ENCODE results near the gene RNF4. TPM values are rescaled to one million over a fixed set of nuclear protein-coding genes. Genes with fewer than 3 reads are reported as not detected.
A peak's percentile ranks its signal among the peaks of the same experiment; 100 is the strongest.

The RNF4 gene
- total RNA-seq, 1 donor from 2014 or later, result 77.2 TPM

DNA sequence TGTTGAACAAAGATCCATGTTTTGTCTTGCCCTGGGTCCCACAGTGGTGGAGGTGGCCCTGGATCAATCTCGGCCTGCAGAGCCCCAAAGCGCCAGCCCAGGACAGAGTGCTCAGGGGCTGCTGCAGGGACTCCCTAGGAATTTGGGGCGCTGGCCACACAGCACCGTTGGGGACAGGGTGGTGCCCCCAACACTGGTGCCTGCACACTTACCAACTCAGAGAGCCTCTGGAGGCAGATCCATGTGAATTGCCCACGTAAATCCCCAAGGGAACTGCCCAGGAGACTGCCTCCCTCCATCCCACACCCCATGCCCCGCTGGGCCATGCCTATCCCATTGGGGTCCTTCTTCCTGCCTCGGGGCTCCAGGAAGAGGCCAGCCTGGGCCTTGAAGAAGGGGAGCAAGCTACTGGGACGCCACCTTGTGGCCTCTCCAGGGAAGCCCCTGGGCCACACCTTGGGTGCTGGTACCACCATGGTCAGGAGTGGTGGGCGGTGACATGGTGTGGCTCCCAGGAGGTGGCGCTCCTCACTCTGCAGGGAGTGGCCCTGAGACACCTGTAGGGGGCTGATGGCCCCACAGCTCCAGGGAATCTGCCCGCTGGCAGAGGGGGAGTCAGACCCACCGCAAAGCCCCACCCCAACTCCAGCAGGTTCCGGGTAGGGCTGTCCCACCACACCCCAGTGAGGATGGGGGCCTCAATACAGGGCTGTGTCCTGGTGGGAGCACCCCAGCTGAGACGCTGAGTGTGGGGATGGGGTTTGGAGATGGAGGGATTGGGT is 27.3 kb upstream of the RNF4 start:
- H3K9me3 Mint-ChIP-seq (ENCODE audit: unreplicated experiment), result no peaks in the 10 kb centered on the region
- peak; percentile 12 for DNase-seq (ENCODE audit: low read depth)
- H3K27ac ChIP-seq (ENCODE audit: low read depth, low read length), result no peak overlapping the region
- H3K27me3 ChIP-seq (ENCODE audit: insufficient read depth, low read length), result no peaks in the 10 kb centered on the region
- H4K20me1 ChIP-seq (ENCODE audit: insufficient read depth, low read length), result no peaks in the 10 kb centered on the region
- H3K4me1 ChIP-seq (ENCODE audit: insufficient read depth, low read length), result no peaks in the 10 kb centered on the region
- peaks cover 28% of the 10 kb centered on the region for H3K27me3 Mint-ChIP-seq (ENCODE audit: low read depth, unreplicated experiment)
- no peaks in the 10 kb centered on the region for H3K4me1 Mint-ChIP-seq (ENCODE audit: low read depth, unreplicated experiment)
- H3K36me3 ChIP-seq (ENCODE audit: insufficient read depth, low read length), result no peaks in the 10 kb centered on the region
- H3K27ac Mint-ChIP-seq (ENCODE audit: unreplicated experiment), result no peak overlapping the region
- H3K4me2 ChIP-seq (ENCODE audit: low read length), result no peak overlapping the region
- no peaks in the 10 kb centered on the region for H3K36me3 Mint-ChIP-seq (ENCODE audit: low read depth, unreplicated experiment)
- no peak overlapping the region for H3K9ac ChIP-seq (ENCODE audit: low read length)
- peak overlapping the region; percentile 34 for H2AFZ ChIP-seq (ENCODE audit: low read depth, low read length)
- no peak for FAIRE-seq
- TF ChIP-seq, protein P1, sequence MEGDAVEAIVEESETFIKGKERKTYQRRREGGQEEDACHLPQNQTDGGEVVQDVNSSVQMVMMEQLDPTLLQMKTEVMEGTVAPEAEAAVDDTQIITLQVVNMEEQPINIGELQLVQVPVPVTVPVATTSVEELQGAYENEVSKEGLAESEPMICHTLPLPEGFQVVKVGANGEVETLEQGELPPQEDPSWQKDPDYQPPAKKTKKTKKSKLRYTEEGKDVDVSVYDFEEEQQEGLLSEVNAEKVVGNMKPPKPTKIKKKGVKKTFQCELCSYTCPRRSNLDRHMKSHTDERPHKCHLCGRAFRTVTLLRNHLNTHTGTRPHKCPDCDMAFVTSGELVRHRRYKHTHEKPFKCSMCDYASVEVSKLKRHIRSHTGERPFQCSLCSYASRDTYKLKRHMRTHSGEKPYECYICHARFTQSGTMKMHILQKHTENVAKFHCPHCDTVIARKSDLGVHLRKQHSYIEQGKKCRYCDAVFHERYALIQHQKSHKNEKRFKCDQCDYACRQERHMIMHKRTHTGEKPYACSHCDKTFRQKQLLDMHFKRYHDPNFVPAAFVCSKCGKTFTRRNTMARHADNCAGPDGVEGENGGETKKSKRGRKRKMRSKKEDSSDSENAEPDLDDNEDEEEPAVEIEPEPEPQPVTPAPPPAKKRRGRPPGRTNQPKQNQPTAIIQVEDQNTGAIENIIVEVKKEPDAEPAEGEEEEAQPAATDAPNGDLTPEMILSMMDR (IDR thresholded peaks at IDR 0.05; ENCODE audit: insufficient read depth, low read depth, low read length), result peak; percentile 44
- TF ChIP-seq EZH2 (IDR thresholded peaks at IDR 0.05; ENCODE audit: insufficient read depth, low read length), result no peak
- no peak overlapping the region for H3K4me3 Mint-ChIP-seq (ENCODE audit: unreplicated experiment)
- H3K4me3 ChIP-seq (ENCODE audit: insufficient read depth, low read depth, low read length), result no peak overlapping the region
- no peaks in the 10 kb centered on the region for H3K79me2 ChIP-seq (ENCODE audit: insufficient read depth, low read length)
- no peaks in the 10 kb centered on the region for H3K9me3 ChIP-seq (ENCODE audit: insufficient read depth, low read depth, low read length)

DNA sequence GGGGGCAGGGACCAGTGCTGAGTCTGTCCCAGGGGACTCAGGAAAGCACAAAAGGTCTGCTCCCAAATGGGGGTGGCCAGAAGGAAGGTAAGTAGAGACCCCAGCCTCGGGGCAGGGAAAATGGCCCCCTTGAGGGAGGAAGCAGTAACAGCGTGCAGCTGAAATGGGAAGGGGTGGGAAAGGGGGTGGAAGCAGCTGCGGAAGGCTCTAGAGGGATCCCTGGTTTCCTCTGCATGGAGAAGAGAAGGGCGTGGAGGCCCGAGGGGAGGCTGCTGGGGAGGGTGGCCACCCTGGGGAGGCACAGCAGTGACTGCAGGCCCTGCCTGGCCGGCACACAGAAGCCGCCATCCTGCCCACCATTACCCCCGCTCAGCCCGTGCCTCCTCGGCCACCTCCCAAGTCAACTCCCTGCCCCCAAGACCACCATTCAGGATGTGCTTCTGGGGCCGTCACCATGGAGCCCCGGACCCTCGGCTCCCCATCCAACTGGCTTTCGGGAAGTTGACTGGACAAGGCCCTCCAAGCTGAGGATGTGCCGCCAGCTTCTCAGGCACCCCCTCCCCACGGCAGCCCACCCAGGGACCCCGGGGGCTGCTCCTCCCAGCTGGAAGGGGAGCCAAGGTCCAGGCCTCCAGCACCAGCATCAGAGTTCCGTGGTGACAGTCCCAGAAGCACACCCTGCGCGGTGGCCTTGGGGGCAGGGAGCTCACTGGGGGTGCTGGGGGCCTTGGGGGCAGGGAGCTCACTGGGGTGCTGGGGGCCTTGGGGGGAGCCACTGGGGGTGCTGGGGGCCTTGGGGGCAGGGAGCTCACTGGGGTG is 26.5 kb upstream of the RNF4 start:
- Mint-ChIP-seq H3K36me3 (ENCODE audit: low read depth, unreplicated experiment) (no peaks in the 10 kb centered on the region), H3K4me1 (ENCODE audit: low read depth, unreplicated experiment) (no peaks in the 10 kb centered on the region), H3K27ac (ENCODE audit: unreplicated experiment) (no peak overlapping the region), H3K4me3 (ENCODE audit: unreplicated experiment) (no peak overlapping the region), H3K27me3 (ENCODE audit: low read depth, unreplicated experiment) (peaks cover 23% of the 10 kb centered on the region), H3K9me3 (ENCODE audit: unreplicated experiment) (no peaks in the 10 kb centered on the region)
- H3K27me3 ChIP-seq (ENCODE audit: insufficient read depth, low read length), result no peaks in the 10 kb centered on the region
- H3K27ac ChIP-seq (ENCODE audit: low read depth, low read length), result no peak overlapping the region
- H3K36me3 ChIP-seq (ENCODE audit: insufficient read depth, low read length), result no peaks in the 10 kb centered on the region
- H3K9me3 ChIP-seq (ENCODE audit: insufficient read depth, low read depth, low read length), result no peaks in the 10 kb centered on the region
- no peak overlapping the region for H3K4me2 ChIP-seq (ENCODE audit: low read length)
- H2AFZ ChIP-seq (ENCODE audit: low read depth, low read length), result no peak overlapping the region
- no peak overlapping the region for H3K9ac ChIP-seq (ENCODE audit: low read length)
- H3K4me3 ChIP-seq (ENCODE audit: insufficient read depth, low read depth, low read length), result no peak overlapping the region
- FAIRE-seq, result no peak
- no peaks in the 10 kb centered on the region for H4K20me1 ChIP-seq (ENCODE audit: insufficient read depth, low read length)
- no peak for DNase-seq (ENCODE audit: low read depth)
- no peaks in the 10 kb centered on the region for H3K79me2 ChIP-seq (ENCODE audit: insufficient read depth, low read length)
- TF ChIP-seq, protein P1 (IDR thresholded peaks at IDR 0.05; ENCODE audit: insufficient read depth, low read depth, low read length), result no peak
- no peak for TF ChIP-seq EZH2 (IDR thresholded peaks at IDR 0.05; ENCODE audit: insufficient read depth, low read length)
- H3K4me1 ChIP-seq (ENCODE audit: insufficient read depth, low read length), result no peaks in the 10 kb centered on the region
